ENCODE data around the gene DPY19L2. TPM values are rescaled to one million over a fixed set of nuclear protein-coding genes. Genes with fewer than 3 reads are reported as not detected.
A peak's percentile ranks its signal among the peaks of the same experiment; 100 is the strongest.
"Not testable (repeated sequence)": the region's sequence is repeated elsewhere in the genome, so short reads cannot be mapped to it uniquely, and the experiment has no call there.

DPY19L2 gene
- total RNA-seq, 1 experiment from 2014 or later, result 6.6 TPM

- intact Hi-C loops (cut with micrococcal nuclease; ENCODE audit: unreplicated experiment), result loop anchor here (5.0 kb wide), 1 partner anchor 130 kb away; no protein-coding TSS in a partner anchor
- in situ Hi-C loops (cut with HindIII; ENCODE audit: low pct_unique_long_range_greater_than_20kb, low sequenced_read_pairs); H3K27me3 ChIP-seq (ENCODE audit: control insufficient read depth, insufficient read depth, low read length); H3K4me3 ChIP-seq (ENCODE audit: low read depth in 2 of 2, low read length in 2 of 2); DNase-seq (ENCODE audit: low read depth, low spot score); H3K36me3 ChIP-seq (ENCODE audit: control insufficient read depth, insufficient read depth, low read length); H3K9me3 ChIP-seq (ENCODE audit: control insufficient read depth, insufficient read depth, low read depth, low read length); POLR2A ChIA-PET; BruUV-seq (replicated peaks); CTCF ChIA-PET; H3K4me1 ChIP-seq (ENCODE audit: control insufficient read depth, insufficient read depth, low read length); H3K27ac ChIP-seq (ENCODE audit: low read length); ATAC-seq: not testable (repeated sequence)
- TF ChIP-seq CTCF (IDR thresholded peaks at IDR 0.05), result peak; percentile 14; the same call in 1 of the 2 replicates
Measured at GRCh38 chr12:63672550-63672949, 4.3 kb upstream of the DPY19L2 start.

- CTCF ChIA-PET; H3K27ac ChIP-seq (ENCODE audit: low read length); H3K4me3 ChIP-seq (ENCODE audit: low read depth in 2 of 2, low read length in 2 of 2); ATAC-seq; in situ Hi-C loops (cut with HindIII; ENCODE audit: low pct_unique_long_range_greater_than_20kb, low sequenced_read_pairs); DNase-seq (ENCODE audit: low read depth, low spot score); H3K36me3 ChIP-seq (ENCODE audit: control insufficient read depth, insufficient read depth, low read length); H3K4me1 ChIP-seq (ENCODE audit: control insufficient read depth, insufficient read depth, low read length); POLR2A ChIA-PET; BruUV-seq (replicated peaks); H3K27me3 ChIP-seq (ENCODE audit: control insufficient read depth, insufficient read depth, low read length); H3K9me3 ChIP-seq (ENCODE audit: control insufficient read depth, insufficient read depth, low read depth, low read length): not testable (repeated sequence)
- intact Hi-C loops (cut with micrococcal nuclease; ENCODE audit: unreplicated experiment), result loop anchor here (5.0 to 10.0 kb wide), 3 partner anchors 132 to 565 kb away; no protein-coding TSS in a partner anchor
Measured at GRCh38 chr12:63669936-63670335, 1.6 kb upstream of the DPY19L2 start.

DNA sequence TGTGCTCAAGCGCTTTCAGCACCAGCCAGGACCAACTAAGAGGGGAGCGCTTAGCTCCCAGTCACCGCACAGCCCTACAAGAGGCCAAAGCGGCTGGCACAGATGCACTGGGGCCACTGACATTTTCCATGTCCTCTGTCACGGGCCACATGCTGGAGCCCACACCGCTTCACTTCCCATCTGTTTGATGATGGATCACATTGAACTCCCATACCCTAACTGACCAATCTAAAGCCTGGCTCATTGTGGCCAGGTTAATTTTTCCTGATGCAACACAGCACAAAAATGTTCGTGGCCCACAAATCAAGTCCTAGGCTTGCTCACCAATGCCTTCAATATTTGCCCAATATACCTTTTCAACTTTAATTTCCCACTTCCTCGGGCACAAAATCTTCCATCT is 1.1 kb upstream of the DPY19L2 start:
- H3K27ac ChIP-seq (ENCODE audit: low read length); H3K36me3 ChIP-seq (ENCODE audit: control insufficient read depth, insufficient read depth, low read length); H3K9me3 ChIP-seq (ENCODE audit: control insufficient read depth, insufficient read depth, low read depth, low read length); in situ Hi-C loops (cut with HindIII; ENCODE audit: low pct_unique_long_range_greater_than_20kb, low sequenced_read_pairs); CTCF ChIA-PET; ATAC-seq; BruUV-seq (replicated peaks); H3K4me1 ChIP-seq (ENCODE audit: control insufficient read depth, insufficient read depth, low read length); POLR2A ChIA-PET; H3K27me3 ChIP-seq (ENCODE audit: control insufficient read depth, insufficient read depth, low read length); DNase-seq (ENCODE audit: low read depth, low spot score): not testable (repeated sequence)
- H3K4me3 ChIP-seq (ENCODE audit: low read depth in 2 of 2, low read length in 2 of 2), result peak overlapping the region; percentile 73 to 76
- intact Hi-C loops (cut with micrococcal nuclease; ENCODE audit: unreplicated experiment), result loop anchor here (5.0 to 10.0 kb wide), 2 partner anchors 247 to 565 kb away; no protein-coding TSS in a partner anchor

GRCh38 chr12:63668800-63669365 is 590 bp upstream of the DPY19L2 start:
- CTCF ChIA-PET; H3K4me1 ChIP-seq (ENCODE audit: control insufficient read depth, insufficient read depth, low read length); H3K27me3 ChIP-seq (ENCODE audit: control insufficient read depth, insufficient read depth, low read length); DNase-seq (ENCODE audit: low read depth, low spot score); in situ Hi-C loops (cut with HindIII; ENCODE audit: low pct_unique_long_range_greater_than_20kb, low sequenced_read_pairs); H3K36me3 ChIP-seq (ENCODE audit: control insufficient read depth, insufficient read depth, low read length); BruUV-seq (replicated peaks); H3K9me3 ChIP-seq (ENCODE audit: control insufficient read depth, insufficient read depth, low read depth, low read length): not testable (repeated sequence)
- ATAC-seq, result peak; percentile 79
- peak overlapping the region; percentile 68 for H3K27ac ChIP-seq (ENCODE audit: low read length)
- H3K4me3 ChIP-seq (ENCODE audit: low read depth in 2 of 2, low read length in 2 of 2), result peak overlapping the region; percentile 73 to 76
- intact Hi-C loops (cut with micrococcal nuclease; ENCODE audit: unreplicated experiment), result loop anchor here (5.0 to 10.0 kb wide), 2 partner anchors 247 to 564 kb away; no protein-coding TSS in a partner anchor
- POLR2A ChIA-PET, result interaction anchor here (0.6 to 1.0 kb wide), 2 partner anchors 79 to 102 kb away, joined by 3 read pairs; no protein-coding TSS in a partner anchor

DNA sequence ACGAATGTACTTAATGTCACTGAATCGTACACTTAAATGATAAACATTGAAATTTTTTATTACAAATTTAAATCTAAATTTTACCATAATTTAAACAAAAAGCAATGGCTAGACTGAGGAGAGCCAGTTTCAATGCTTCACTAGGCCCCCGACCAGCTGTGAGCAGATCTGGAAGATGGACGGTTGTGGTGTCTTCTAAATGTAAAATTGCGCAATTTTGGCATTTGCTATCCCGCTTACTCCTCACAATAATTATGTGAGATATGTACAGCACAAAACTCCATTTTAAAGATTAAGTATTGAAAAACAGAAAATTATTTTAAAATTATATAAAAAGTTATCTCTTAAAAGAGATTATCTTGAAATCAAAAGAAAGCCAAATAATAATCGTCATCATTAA is 5.3 kb downstream of the DPY19L2 start:
- DNase-seq (ENCODE audit: low read depth, low spot score); H3K27me3 ChIP-seq (ENCODE audit: control insufficient read depth, insufficient read depth, low read length); POLR2A ChIA-PET; BruUV-seq (replicated peaks); H3K4me1 ChIP-seq (ENCODE audit: control insufficient read depth, insufficient read depth, low read length); CTCF ChIA-PET; in situ Hi-C loops (cut with HindIII; ENCODE audit: low pct_unique_long_range_greater_than_20kb, low sequenced_read_pairs); H3K4me3 ChIP-seq (ENCODE audit: low read depth in 2 of 2, low read length in 2 of 2); H3K36me3 ChIP-seq (ENCODE audit: control insufficient read depth, insufficient read depth, low read length); H3K27ac ChIP-seq (ENCODE audit: low read length); ATAC-seq; H3K9me3 ChIP-seq (ENCODE audit: control insufficient read depth, insufficient read depth, low read depth, low read length): not testable (repeated sequence)
- intact Hi-C loops (cut with micrococcal nuclease; ENCODE audit: unreplicated experiment), result loop anchor here (10.0 kb wide), 1 partner anchor 558 kb away; no protein-coding TSS in a partner anchor

DNA sequence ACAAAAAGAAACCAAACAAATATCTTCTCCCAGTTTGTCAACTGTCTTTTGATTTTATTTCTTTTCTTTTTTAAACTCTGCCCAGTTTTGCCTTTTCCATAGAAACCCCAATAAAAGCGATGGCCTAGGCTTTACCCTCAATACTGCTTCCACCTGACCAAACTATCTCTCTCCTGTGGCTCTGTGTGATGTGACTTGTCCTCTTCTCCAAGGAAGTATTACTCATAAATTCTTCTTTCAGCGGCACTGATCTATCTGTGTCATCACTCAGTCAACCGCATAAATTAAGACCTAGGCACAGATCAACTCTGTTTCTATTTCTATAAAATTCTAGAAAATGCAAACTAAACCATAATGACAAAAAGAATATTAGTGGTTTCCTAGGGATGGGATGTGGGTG is 9.8 kb downstream of the DPY19L2 start:
- in situ Hi-C loops (cut with HindIII; ENCODE audit: low pct_unique_long_range_greater_than_20kb, low sequenced_read_pairs); POLR2A ChIA-PET; DNase-seq (ENCODE audit: low read depth, low spot score); H3K36me3 ChIP-seq (ENCODE audit: control insufficient read depth, insufficient read depth, low read length); H3K4me1 ChIP-seq (ENCODE audit: control insufficient read depth, insufficient read depth, low read length); H3K27me3 ChIP-seq (ENCODE audit: control insufficient read depth, insufficient read depth, low read length); BruUV-seq (replicated peaks); H3K4me3 ChIP-seq (ENCODE audit: low read depth in 2 of 2, low read length in 2 of 2); H3K9me3 ChIP-seq (ENCODE audit: control insufficient read depth, insufficient read depth, low read depth, low read length); intact Hi-C loops (cut with micrococcal nuclease; ENCODE audit: unreplicated experiment); CTCF ChIA-PET; ATAC-seq; H3K27ac ChIP-seq (ENCODE audit: low read length): not testable (repeated sequence)

- H3K27ac ChIP-seq (ENCODE audit: low read length); CTCF ChIA-PET; H3K27me3 ChIP-seq (ENCODE audit: control insufficient read depth, insufficient read depth, low read length); H3K4me1 ChIP-seq (ENCODE audit: control insufficient read depth, insufficient read depth, low read length); H3K4me3 ChIP-seq (ENCODE audit: low read depth in 2 of 2, low read length in 2 of 2); DNase-seq (ENCODE audit: low read depth, low spot score); H3K36me3 ChIP-seq (ENCODE audit: control insufficient read depth, insufficient read depth, low read length); BruUV-seq (replicated peaks); in situ Hi-C loops (cut with HindIII; ENCODE audit: low pct_unique_long_range_greater_than_20kb, low sequenced_read_pairs); intact Hi-C loops (cut with micrococcal nuclease; ENCODE audit: unreplicated experiment); H3K9me3 ChIP-seq (ENCODE audit: control insufficient read depth, insufficient read depth, low read depth, low read length); ATAC-seq; POLR2A ChIA-PET: not testable (repeated sequence)
Measured at GRCh38 chr12:63656407-63656806, 11.9 kb downstream of the DPY19L2 start.

Data from Panc1 (cell line).